GM18526 (cell line): Measurements from ENCODE around the gene DISP3.

ENCODE experiments used
- POLR2A ChIP-seq: IDR thresholded peaks from 3 replicates; pipeline ENCODE4 v1.6.1; 2011; ENCODE audit not compliant: insufficient read length; ENCODE audit errors: extremely low read depth

DISP3 gene

GRCh38 chr1:11479375-11479979 is 522 bp downstream of the DISP3 start:
- no peak for TF ChIP-seq POLR2A

- no peak for TF ChIP-seq POLR2A
Observed at GRCh38 chr1:11481019-11481418, 2.1 kb downstream of the DISP3 start.

DNA sequence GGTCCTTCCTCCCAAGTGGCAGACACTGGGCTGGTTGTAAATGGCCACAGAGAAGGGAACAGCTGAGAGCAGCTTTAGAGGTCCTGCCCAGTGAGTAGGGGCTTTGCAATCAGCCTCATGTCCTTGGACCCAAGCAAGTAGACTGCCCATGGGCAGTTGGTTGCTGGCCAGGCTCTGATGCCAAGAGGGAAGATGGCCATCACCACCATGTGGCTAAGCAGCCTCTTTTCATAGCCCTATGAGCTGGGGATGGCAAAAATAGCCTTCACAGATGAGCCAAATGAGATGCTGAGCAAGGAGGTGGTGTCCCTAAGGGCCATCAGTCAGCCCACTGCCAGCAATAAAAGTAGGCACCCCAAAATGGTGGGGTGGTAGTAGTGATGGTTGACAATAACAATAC is 3.2 kb downstream of the DISP3 start:
- TF ChIP-seq POLR2A, result no peak

GRCh38 chr1:11482701-11483479 is 3.9 kb downstream of the DISP3 start:
- no peak for TF ChIP-seq POLR2A

DNA sequence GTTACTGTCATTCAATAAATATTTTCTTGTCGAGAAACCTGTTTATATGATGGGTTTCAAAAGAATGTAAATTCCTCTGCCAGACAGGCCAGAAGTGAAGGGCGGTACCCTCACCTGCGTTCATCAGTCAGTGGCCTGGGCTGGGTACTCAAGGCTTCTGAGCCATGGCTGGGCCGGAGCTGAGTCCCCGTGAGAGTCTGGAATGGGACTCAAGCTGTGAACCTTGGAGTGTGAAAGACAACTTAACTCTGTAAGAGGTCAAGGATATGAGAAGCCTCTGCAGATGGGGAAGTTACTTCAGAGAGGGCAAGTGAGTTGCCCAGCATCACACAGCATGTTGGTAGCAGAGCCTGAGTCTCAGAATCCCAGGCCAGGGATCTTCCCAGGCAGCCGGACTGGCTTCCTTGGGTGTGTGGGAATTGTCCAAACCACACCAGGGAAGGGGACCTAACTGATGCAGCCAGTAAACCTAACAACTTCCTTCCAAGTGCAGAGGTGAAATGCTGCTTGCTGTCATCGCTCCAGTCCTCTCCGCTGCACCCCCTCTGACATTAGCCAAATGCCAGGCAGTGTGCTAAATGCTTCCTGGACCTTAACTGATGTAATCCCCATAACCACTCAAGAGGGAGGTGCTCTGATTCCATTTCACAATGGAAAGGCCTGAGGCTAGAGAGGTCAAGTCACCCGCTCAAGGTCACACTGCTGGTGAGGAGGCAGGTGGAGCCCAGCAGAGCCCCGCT is 4.8 kb downstream of the DISP3 start:
- no peak for TF ChIP-seq POLR2A

DNA sequence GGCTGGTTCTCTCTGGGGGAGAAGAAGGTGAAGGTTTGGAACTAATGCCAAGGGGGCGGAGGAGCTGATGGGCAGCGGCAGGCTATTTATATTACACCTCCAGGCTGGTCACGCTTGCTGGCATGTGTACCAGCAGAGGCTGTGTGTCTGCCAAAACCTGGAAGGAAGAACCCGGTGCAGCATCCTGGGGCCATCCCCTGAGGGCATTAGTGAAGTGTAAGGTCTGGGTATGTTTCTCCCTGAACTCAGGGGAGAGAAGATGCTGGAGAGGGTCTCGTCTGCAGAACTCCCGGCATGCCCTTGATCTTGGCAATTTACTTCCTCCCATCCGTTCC is 5.3 kb downstream of the DISP3 start:
- no peak for TF ChIP-seq POLR2A

DNA sequence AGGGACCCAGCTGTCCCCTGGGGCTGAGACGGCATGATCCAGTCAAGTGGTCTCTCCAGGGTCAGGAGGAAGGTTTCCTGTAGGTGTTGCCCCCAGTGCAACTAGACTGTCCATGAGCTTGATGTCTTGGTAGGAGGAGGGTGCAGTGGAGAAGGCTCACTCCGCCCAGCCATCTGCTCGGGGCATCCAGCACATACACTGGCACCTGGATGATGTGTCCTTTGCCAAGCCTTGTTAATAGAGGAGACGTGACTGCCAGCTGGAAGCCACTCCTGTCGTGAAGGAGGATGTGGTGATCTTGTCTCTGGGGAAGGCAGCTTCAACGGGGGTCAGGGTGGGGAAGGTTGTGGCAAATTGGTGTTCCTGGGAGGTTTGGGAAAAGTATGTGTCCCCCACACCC is 6.2 kb downstream of the DISP3 start:
- no peak for TF ChIP-seq POLR2A

- TF ChIP-seq POLR2A, result no peak
Observed at GRCh38 chr1:11486231-11487009, 7.5 kb downstream of the DISP3 start.

- TF ChIP-seq POLR2A, result no peak
Observed at GRCh38 chr1:11487196-11487751, 8.3 kb downstream of the DISP3 start.

- TF ChIP-seq POLR2A, result no peak
Observed at GRCh38 chr1:11488201-11488770, 9.3 kb downstream of the DISP3 start.

DNA sequence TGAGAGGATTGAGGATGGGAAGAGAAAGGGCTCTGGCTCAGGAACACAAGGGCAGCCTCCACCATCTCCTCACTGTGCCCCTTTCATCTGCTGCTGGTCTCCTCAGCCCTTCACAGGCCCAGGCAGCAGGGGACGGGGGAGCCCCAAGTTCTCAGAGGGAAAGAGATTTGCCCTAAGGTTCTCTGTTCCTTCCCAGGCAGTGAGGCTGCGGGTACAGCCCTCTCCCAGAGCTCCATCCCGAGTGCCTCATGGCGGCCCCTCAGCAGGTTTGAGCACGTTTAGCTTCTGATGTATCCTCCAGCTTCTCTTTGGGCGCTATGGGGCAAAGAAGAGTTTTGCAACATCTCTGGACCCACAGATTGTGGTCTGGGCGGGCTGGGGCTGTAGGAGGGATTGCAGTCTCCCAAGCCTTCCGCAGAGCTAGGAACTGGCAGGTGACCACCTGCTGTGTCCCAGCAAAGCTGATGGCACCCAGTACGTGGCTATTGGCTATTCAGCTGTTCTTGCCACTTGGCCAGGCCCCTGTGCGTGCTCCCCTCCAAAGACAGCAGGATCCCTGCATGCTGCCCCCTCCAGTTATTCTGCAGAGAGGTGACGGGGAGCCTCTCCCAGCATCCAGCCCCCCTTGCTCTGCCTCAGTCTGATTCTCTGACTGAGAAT is 10.1 kb downstream of the DISP3 start:
- TF ChIP-seq POLR2A, result no peak

DNA sequence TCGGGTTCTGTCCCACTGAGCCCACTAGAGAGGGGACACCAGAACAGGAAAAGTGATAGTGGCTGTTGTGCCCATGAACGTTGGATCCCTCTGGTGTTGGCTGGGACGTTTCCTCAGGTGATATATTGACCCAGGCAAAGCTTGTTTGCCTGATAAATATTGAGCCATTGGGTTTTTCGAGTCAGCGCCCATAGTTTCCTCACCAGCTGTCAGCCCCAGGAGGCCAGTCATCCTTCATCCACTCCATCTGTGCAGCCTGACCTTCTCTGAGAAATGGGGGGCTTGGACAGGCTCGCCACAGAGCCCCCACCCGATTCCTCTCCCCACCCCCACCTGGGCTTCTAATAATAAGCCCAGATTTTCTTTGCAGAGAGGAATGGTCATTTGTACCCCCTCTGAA is 13.3 kb downstream of the DISP3 start:
- no peak for TF ChIP-seq POLR2A

- TF ChIP-seq POLR2A, result no peak
Observed at GRCh38 chr1:11493972-11494655, 15.2 kb downstream of the DISP3 start.

DNA sequence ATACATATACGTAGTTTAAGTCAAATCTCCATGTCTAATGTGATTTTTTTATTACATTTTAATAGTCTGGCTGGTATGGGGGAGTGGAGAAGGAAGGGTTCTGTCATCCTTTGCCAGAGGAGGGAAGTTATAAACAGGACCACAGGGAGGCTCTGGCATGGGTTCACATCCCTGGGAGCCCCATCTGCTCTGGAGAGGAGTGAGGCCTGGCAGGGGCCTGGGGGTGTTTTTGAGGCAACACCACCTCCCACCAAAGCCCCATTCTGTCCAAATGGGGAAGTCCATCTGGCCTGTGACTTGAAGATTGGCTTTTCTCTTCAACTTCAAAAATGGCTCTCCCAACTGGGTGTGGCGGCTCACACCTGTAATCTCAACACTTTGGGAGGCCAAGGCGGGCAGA is 15.8 kb downstream of the DISP3 start:
- TF ChIP-seq POLR2A, result no peak
